CD14-positive monocyte (primary cell): ENCODE measurements around the gene TMEM53. TPM values are rescaled to one million over a fixed set of nuclear protein-coding genes. Genes with fewer than 3 reads are reported as not detected.
A peak's percentile ranks its signal among the peaks of the same experiment; 100 is the strongest.

Experiments used
- DNase-seq, 3 donors: peaks; one replicate each; pipeline ENCODE4 v3.0.0-alpha.2; 2011 to 2022
- H2AFZ ChIP-seq: 2 replicates; pipeline ENCODE4 v1.6.0; 2012; ENCODE audit warnings: mild to moderate bottlenecking, low read depth, low read length, inconsistent platforms; ENCODE audit not compliant: insufficient read depth, poor library complexity, severe bottlenecking
- H3K27ac ChIP-seq, 2 donors: 1 replicate in 1 of 2; 2 replicates in 1 of 2; pipeline ENCODE4 v1.5.1; 2012 to 2013; ENCODE audit warnings: low read length in 2 of 2, control low read depth in 1 of 2, inconsistent platforms in 1 of 2, low read depth in 1 of 2, mild to moderate bottlenecking in 1 of 2
- H3K27me3 ChIP-seq, 2 donors: one replicate each; pipeline versions ENCODE4 v1.6.0 to v1.6.1; 2011 to 2013; ENCODE audit warnings: low read length in 2 of 2; ENCODE audit not compliant: control insufficient read depth in 2 of 2, insufficient read depth in 2 of 2
- H3K36me3 ChIP-seq, 2 donors: replicated peaks in 1 of 2; 1 replicate in 1 of 2; 2 replicates in 1 of 2; pipeline versions ENCODE4 v1.5.1 to v1.6.1; 2012 to 2013; ENCODE audit warnings: low read length in 2 of 2, control low read depth in 1 of 2, inconsistent platforms in 1 of 2, mild to moderate bottlenecking in 1 of 2; ENCODE audit not compliant: insufficient read depth in 2 of 2, control insufficient read depth in 1 of 2
- H3K4me1 ChIP-seq, 2 donors: 1 replicate in 1 of 2; 2 replicates in 1 of 2; pipeline versions ENCODE4 v1.5.1 to v1.6.1; 2012 to 2013; ENCODE audit warnings: low read length in 2 of 2, control low read depth in 1 of 2, inconsistent platforms in 1 of 2, mild to moderate bottlenecking in 1 of 2, moderate library complexity in 1 of 2; ENCODE audit not compliant: insufficient read depth in 2 of 2, control insufficient read depth in 1 of 2
- H3K4me2 ChIP-seq: replicated peaks from 2 replicates; pipeline ENCODE3; 2012; ENCODE audit warnings: low read length, moderate library complexity, mild to moderate bottlenecking; ENCODE audit not compliant: poor library complexity, severe bottlenecking; ENCODE audit errors: extremely low read depth
- H3K4me3 ChIP-seq, 3 experiments: fragments of 200-600 bp in 1 of 3; sonication (generic) in 1 of 3; replicated peaks in 1 of 3; 1 replicate in 2 of 3; 2 replicates in 1 of 3; pipeline ENCODE4 v1.5.1; 2011 to 2013; ENCODE audit warnings: low read length in 3 of 3, mild to moderate bottlenecking in 3 of 3, control low read depth in 2 of 3, low read depth in 2 of 3, inconsistent platforms in 1 of 3, moderate library complexity in 1 of 3
- H3K79me2 ChIP-seq: 2 replicates; pipeline ENCODE4 v1.6.0; 2012; ENCODE audit warnings: mild to moderate bottlenecking, control low read depth, inconsistent platforms, low read length, moderate library complexity; ENCODE audit not compliant: insufficient read depth
- H3K9ac ChIP-seq: 2 replicates; pipeline ENCODE4 v1.6.0; 2017; ENCODE audit warnings: low read length, mild to moderate bottlenecking; ENCODE audit not compliant: insufficient read depth, poor library complexity, severe bottlenecking
- H3K9me3 ChIP-seq, 2 donors: replicated peaks in 1 of 2; 1 replicate in 1 of 2; 2 replicates in 1 of 2; pipeline versions ENCODE4 v1.5.1 to v1.6.1; 2012 to 2013; ENCODE audit warnings: low read length in 2 of 2, control low read depth in 1 of 2; ENCODE audit not compliant: control insufficient read depth in 1 of 2, insufficient read depth in 1 of 2
- H4K20me1 ChIP-seq: 2 replicates; pipeline ENCODE4 v1.6.0; 2012; ENCODE audit warnings: mild to moderate bottlenecking, low read length, control low read depth, moderate library complexity; ENCODE audit not compliant: insufficient read depth
- H3K27ac Mint-ChIP-seq, 7 donors: one replicate each; pipeline ENCODE4 v1.8.0; 2020; ENCODE audit warnings: mild to moderate bottlenecking in 7 of 7, mixed read lengths in 7 of 7, moderate library complexity in 6 of 7, inconsistent platforms in 2 of 7
- H3K27me3 Mint-ChIP-seq, 3 donors: one replicate each; pipeline ENCODE4 v1.8.0; 2021 to 2022; ENCODE audit warnings: low read depth in 3 of 3, mild to moderate bottlenecking in 3 of 3, mixed read lengths in 3 of 3, moderate library complexity in 3 of 3, inconsistent platforms in 1 of 3
- H3K36me3 Mint-ChIP-seq, 2 donors: one replicate each; pipeline ENCODE4 v1.8.0; 2020; ENCODE audit warnings: mixed read lengths in 2 of 2, inconsistent platforms in 1 of 2, mild to moderate bottlenecking in 1 of 2
- H3K4me1 Mint-ChIP-seq: one replicate; pipeline ENCODE4 v1.8.0; 2020; ENCODE audit warnings: mild to moderate bottlenecking, mixed read lengths
- H3K4me3 Mint-ChIP-seq, 2 donors: one replicate each; pipeline ENCODE4 v1.8.0; 2020; ENCODE audit warnings: mild to moderate bottlenecking in 2 of 2, mixed read lengths in 2 of 2, moderate library complexity in 1 of 2
- H3K9me3 Mint-ChIP-seq, 7 donors: one replicate each; pipeline ENCODE4 v1.8.0; 2020 to 2022; ENCODE audit warnings: mixed read lengths in 7 of 7, mild to moderate bottlenecking in 6 of 7, moderate library complexity in 6 of 7, inconsistent platforms in 2 of 7
- CTCF ChIP-seq: fragments of 200-600 bp; IDR thresholded peaks from one replicate; pipeline ENCODE4 v1.8.0; 2022; ENCODE audit warnings: antibody characterized with exemption, mild to moderate bottlenecking
- WGBS: methylation state at CpG from one replicate; pipeline ENCODE4 v1.1.5; 2013; ENCODE audit warnings: missing lambda C conversion rate; ENCODE audit not compliant: insufficient coverage; 5-methylcytosine and 5-hydroxymethylcytosine counted together
- intact Hi-C, 2 donors: fragments of 100-400 bp; cut with micrococcal nuclease; formaldehyde crosslinking; loops; one replicate each; pipeline versions ENCODE4 v1.15.0 to v1.15.1; 2023
- polyA plus RNA-seq, 3 donors: library from polyadenylated mRNA; depleted of rRNA in 1 of 3; unstranded in 2 of 3; stranded (reverse) in 1 of 3; fragments of 300-500 nt in 2 of 3; fragments of >200 nt in 1 of 3; fragmentation: Illumina TruSeq in 2 of 3; gene quantifications; 1 replicate in 2 of 3; 2 replicates in 1 of 3; pipeline ENCODE4 v1.2.3, GENCODE V29; 2012 to 2021

The TMEM53 gene
- polyA plus RNA-seq, 3 donors: 4.8 to 8.8 (median 8.6) TPM

GRCh38 chr1:44640200-44640853 lies 34.0 kb downstream of the TMEM53 start:
- H3K27ac Mint-ChIP-seq: peak overlapping the region in 1 of 7 donors; percentile 49
- Histone ChIP-seq H3K9ac (no peak overlapping the region), H2AFZ (no peak overlapping the region), H3K4me3 (no peak overlapping the region), H3K9me3 (no peaks in the 10 kb centered on the region), H3K27ac (no peak overlapping the region), H3K4me1 (no peaks in the 10 kb centered on the region), H4K20me1 (peaks cover 99% of the 10 kb centered on the region), H3K27me3 (no peaks in the 10 kb centered on the region), H3K79me2 (peaks cover 51% of the 10 kb centered on the region), H3K36me3 (peaks cover 96 to 100% of the 10 kb centered on the region in 2 donors), H3K4me2 (no peak overlapping the region)
- intact Hi-C loops: no loop called here
- no peak overlapping the region for H3K4me3 Mint-ChIP-seq
- no peaks in the 10 kb centered on the region for H3K27me3 Mint-ChIP-seq
- H3K9me3 Mint-ChIP-seq: no peaks in the 10 kb centered on the region
- H3K36me3 Mint-ChIP-seq: peaks cover 94 to 100% of the 10 kb centered on the region in 2 donors
- TF ChIP-seq CTCF: no peak
- WGBS: 96% methylated on average over 20 of the region's 24 CpGs
- DNase-seq: no peak
- H3K4me1 Mint-ChIP-seq: peaks cover 3% of the 10 kb centered on the region

- H3K9me3 Mint-ChIP-seq: no peaks in the 10 kb centered on the region
- no peak overlapping the region for H3K27ac Mint-ChIP-seq
- no peaks in the 10 kb centered on the region for H3K9me3 ChIP-seq
- H3K79me2 ChIP-seq: peaks cover 65% of the 10 kb centered on the region
- DNase-seq: no peak
- peaks cover 96 to 100% of the 10 kb centered on the region in 2 donors for H3K36me3 ChIP-seq
- H3K4me1 ChIP-seq: peaks cover 11 to 17% of the 10 kb centered on the region in 2 donors
- H3K9ac ChIP-seq: no peak overlapping the region
- intact Hi-C loops: no loop called here
- no peaks in the 10 kb centered on the region for H3K27me3 ChIP-seq
- no peak for TF ChIP-seq CTCF
- H3K27me3 Mint-ChIP-seq: no peaks in the 10 kb centered on the region
- H4K20me1 ChIP-seq: peaks cover 99% of the 10 kb centered on the region
- H3K4me2 ChIP-seq: no peak overlapping the region
- peaks cover 17% of the 10 kb centered on the region for H3K4me1 Mint-ChIP-seq
- no peak overlapping the region for H3K27ac ChIP-seq
- WGBS: 97% methylated on average over 23 of the region's 27 CpGs
- H3K4me3 ChIP-seq: no peak overlapping the region
- no peak overlapping the region for H2AFZ ChIP-seq
- peaks cover 84 to 100% of the 10 kb centered on the region in 2 donors for H3K36me3 Mint-ChIP-seq
- no peak overlapping the region for H3K4me3 Mint-ChIP-seq
These were observed 36.4 kb downstream of the TMEM53 start for GRCh38 chr1:44637702-44638411.
